NCI-H748 (cell line): ENCODE results near the gene PRKCB.

ENCODE experiments used
- DNase-seq: peaks from one replicate; lab custom pipeline; 2025; ENCODE audit not compliant: unreplicated experiment; lab: John Stamatoyannopoulos, UW

Gene PRKCB

GRCh38 chr16:23863511-23864422, 28.0 kb downstream of the PRKCB start:
- DNase-seq: no peak

GRCh38 chr16:23865853-23866252, 30.1 kb downstream of the PRKCB start:
- DNase-seq: peak; percentile 81

GRCh38 chr16:23866621-23867020, 30.8 kb downstream of the PRKCB start:
- DNase-seq: no peak

- no peak for DNase-seq
These were observed 31.8 kb downstream of the PRKCB start for GRCh38 chr16:23867566-23867965.

GRCh38 chr16:23868136-23868535, 32.4 kb downstream of the PRKCB start:
- DNase-seq: no peak

GRCh38 chr16:23869052-23869451, 33.3 kb downstream of the PRKCB start:
- no peak for DNase-seq

- no peak for DNase-seq
These were observed 36.1 kb downstream of the PRKCB start for GRCh38 chr16:23871924-23872323.

- no peak for DNase-seq
These were observed 39.0 kb downstream of the PRKCB start for GRCh38 chr16:23874613-23875294.

GRCh38 chr16:23876256-23876896, 40.6 kb downstream of the PRKCB start:
- DNase-seq: no peak

GRCh38 chr16:23877107-23878070, 41.6 kb downstream of the PRKCB start:
- DNase-seq: peak; percentile 5

GRCh38 chr16:23879735-23880373, 44.1 kb downstream of the PRKCB start:
- DNase-seq: no peak

- no peak for DNase-seq
These were observed 53.4 kb downstream of the PRKCB start for GRCh38 chr16:23889189-23889588.

- no peak for DNase-seq
These were observed 58.2 kb downstream of the PRKCB start for GRCh38 chr16:23893986-23894385.

- DNase-seq: no peak
These were observed 59.3 kb downstream of the PRKCB start for GRCh38 chr16:23895052-23895451.

- peak; percentile 37 for DNase-seq
These were observed 61.3 kb downstream of the PRKCB start for GRCh38 chr16:23896832-23897821.

GRCh38 chr16:23898682-23899430, 63.1 kb downstream of the PRKCB start:
- DNase-seq: no peak

- DNase-seq: no peak
These were observed 64.1 kb downstream of the PRKCB start for GRCh38 chr16:23899869-23900268.

GRCh38 chr16:23900480-23901177, 64.8 kb downstream of the PRKCB start:
- no peak for DNase-seq
